GM21717 (cell line): Measurements from ENCODE around the gene OAS2.

Experiments
- ATAC-seq: cut with Tn5 transposase; IDR thresholded peaks from one replicate; pipeline ENCODE4 v1.9.1; 2021; ENCODE audit warnings: mild to moderate bottlenecking, moderate library complexity; ENCODE audit not compliant: unreplicated experiment

OAS2 gene, protein sequence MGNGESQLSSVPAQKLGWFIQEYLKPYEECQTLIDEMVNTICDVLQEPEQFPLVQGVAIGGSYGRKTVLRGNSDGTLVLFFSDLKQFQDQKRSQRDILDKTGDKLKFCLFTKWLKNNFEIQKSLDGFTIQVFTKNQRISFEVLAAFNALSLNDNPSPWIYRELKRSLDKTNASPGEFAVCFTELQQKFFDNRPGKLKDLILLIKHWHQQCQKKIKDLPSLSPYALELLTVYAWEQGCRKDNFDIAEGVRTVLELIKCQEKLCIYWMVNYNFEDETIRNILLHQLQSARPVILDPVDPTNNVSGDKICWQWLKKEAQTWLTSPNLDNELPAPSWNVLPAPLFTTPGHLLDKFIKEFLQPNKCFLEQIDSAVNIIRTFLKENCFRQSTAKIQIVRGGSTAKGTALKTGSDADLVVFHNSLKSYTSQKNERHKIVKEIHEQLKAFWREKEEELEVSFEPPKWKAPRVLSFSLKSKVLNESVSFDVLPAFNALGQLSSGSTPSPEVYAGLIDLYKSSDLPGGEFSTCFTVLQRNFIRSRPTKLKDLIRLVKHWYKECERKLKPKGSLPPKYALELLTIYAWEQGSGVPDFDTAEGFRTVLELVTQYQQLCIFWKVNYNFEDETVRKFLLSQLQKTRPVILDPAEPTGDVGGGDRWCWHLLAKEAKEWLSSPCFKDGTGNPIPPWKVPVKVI

DNA sequence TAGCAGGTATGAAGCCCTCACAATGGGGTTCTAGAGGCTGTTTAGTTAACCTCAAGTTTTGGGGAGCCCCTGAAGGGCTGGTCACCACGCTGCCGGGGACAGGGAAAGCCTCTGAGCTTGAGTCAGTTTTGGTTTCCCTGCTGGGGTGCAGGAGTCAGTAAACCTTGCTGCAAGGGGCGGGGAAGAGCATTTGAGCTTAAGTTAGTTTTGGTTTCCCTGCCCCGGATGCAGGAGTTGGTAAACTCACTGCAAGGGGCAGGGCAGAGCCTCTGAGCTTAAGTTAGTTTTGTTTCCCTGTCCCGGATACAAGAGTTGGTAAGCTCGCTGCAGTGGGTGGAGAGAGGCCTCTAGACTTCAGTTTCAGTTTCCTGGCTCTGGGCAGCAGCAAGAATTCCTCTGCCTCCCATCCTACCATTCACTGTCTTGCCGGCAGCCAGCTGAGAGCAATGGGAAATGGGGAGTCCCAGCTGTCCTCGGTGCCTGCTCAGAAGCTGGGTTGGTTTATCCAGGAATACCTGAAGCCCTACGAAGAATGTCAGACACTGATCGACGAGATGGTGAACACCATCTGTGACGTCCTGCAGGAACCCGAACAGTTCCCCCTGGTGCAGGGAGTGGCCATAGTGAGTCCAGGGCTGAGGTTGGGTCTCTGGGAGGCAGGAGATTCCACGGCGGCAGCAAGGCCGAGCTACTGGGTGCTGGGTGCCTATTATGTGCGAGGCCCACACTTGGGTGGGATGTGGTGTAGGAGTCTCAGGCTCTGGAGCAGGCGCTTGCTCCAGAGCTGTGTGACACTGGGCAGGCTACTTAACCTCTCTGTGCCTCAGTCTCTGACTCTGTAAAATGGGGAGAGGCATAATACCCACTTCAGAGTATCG, at the start of gene OAS2:
OAS2 (plus strand) TSS at position 357 of the 878 bp plus-strand sequence; CDS start at position 447, 90 bp downstream.
- peak; percentile 87 for ATAC-seq

DNA sequence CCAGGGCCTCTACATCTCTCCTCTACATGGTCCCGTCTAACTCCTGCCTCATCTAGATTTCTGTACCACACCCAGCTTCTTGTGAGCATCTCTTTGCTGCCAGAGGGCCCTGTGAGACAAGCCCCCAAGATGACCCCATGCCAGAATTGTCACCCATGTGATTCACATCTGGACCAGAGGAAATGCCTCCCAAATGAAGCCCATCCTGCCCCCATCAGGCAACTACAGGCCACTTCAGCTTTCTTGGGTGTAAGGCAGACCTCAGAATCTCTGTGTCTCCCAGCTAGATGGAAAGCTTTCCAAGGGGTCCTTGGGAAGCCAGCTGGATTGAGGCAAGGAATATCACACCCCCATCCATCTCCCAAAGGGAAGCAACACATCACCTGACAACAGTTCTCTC, 49.3 kb upstream of the OAS2 start:
- no peak for ATAC-seq

DNA sequence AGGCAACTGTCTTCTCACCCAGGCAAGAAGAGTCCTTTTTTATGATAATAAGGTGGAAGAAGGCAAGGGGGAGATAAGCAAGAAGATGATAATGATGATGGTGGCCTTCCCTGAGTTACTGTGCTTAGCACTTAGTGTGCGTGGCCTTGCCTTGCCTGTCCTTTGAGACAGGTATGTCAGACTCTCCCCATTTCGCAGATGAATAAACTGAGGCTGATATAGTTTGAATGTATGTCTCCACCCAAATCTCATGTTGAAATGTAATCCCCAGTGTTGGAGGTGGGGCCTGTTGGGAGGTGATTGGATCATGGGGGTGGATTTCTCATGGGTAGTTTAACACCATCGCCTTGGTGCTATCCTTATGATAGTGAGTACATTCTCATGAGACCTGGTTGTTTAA, 48.6 kb upstream of the OAS2 start:
- ATAC-seq: no peak

DNA sequence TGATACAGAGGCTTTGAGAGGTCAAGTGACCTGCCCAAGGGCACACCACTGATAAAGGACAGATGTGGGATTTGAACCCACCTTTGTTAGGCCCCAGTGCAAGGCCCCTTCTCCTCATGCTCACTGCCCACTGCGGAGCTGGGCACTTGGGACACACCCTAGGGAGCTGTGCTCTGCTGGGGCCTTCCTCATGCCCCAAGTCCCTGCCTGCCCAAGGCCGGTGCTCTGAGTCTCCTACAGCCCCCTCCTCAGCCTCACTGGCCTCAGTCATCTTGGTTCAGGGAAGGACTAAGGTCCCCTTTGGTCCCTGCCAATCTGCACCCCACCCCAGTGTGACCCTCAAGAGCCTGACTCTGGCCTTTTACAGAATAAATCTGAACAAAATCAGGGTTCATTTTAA, 48.0 kb upstream of the OAS2 start:
- no peak for ATAC-seq

DNA sequence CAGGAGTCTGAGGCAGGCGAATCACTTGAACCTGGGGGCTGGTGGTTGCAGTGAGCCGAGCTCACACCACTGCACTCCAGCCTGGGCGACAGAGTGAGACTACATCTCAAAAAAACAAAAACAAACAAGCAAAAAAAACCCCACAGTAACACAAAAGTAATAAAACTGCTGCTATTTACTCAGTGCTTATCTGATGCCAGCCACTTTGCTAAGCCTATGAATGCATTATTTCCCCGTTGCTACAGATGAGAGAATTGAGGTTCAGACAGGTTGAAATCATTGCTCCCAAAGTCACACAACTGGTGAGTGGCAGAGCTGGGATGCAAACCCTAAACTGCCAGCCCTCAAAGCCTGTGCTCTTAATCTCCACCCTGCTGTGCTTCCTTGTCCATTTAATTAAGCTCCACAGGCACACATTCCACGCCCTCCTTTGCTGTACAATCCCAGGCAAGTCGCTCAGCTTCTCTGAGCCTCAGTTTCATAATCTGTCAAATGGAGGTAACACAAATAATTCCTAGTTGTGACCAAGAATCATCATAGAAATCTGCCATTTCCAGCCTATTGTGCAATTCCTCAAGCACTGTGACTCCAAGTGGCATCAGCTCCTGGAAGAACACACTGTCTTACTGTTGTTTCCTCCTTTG, 45.7 kb upstream of the OAS2 start:
- no peak for ATAC-seq

DNA sequence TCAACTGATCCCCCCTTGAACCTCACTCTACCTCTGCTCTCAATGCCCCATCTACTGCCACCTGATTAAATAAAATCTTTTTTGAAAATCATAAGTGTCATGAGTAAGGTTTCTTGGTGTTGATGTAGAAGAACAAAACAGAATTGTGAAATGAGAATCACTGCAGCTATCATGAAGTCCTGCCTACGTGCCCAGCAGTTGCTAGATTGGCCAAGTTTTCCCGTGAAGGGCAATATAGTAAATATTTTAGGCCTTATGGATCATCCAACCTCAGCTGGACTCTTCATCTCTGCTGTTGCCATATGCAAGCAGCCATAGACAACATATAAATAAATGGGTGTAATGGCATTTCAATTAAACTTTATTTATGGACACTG, 45.2 kb upstream of the OAS2 start:
- no peak for ATAC-seq

DNA sequence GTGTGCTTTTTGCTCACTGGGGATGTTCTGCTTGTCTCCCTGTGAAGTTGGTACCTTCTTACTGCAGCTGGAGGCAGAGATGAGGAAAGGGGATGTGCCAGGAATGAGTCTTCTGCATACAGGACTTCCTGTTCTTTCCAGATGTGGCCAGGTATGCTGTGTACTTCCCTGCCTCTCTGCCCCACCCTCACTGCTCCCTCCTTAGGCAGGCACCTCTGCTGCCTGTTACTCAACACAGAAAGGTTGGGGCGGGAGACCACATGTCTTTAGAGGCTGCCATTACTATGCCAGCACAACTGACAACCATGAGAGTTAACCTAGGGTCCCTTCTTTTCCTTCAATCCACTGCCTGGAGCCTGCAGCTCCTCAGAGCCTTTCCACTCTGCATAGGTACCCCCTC, 42.1 kb upstream of the OAS2 start:
- ATAC-seq: no peak

DNA sequence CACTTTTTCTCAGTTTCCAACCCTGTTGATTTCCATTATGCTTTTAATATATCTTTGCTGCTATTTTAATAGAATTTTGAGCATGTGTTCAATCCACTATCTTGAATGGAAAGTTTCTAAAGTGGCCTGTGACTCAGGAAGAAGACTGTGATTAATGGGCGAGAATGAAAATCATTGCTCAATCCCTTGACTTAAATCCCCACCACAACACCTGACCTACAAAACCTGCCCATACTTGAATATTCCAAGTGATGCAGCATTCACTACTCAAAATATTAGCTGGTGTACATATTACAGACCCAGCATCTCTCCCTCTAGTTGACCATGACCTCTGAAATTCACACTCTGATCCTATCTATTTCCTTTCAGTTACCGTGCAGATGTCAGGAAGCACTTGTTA, 41.4 kb upstream of the OAS2 start:
- no peak for ATAC-seq

DNA sequence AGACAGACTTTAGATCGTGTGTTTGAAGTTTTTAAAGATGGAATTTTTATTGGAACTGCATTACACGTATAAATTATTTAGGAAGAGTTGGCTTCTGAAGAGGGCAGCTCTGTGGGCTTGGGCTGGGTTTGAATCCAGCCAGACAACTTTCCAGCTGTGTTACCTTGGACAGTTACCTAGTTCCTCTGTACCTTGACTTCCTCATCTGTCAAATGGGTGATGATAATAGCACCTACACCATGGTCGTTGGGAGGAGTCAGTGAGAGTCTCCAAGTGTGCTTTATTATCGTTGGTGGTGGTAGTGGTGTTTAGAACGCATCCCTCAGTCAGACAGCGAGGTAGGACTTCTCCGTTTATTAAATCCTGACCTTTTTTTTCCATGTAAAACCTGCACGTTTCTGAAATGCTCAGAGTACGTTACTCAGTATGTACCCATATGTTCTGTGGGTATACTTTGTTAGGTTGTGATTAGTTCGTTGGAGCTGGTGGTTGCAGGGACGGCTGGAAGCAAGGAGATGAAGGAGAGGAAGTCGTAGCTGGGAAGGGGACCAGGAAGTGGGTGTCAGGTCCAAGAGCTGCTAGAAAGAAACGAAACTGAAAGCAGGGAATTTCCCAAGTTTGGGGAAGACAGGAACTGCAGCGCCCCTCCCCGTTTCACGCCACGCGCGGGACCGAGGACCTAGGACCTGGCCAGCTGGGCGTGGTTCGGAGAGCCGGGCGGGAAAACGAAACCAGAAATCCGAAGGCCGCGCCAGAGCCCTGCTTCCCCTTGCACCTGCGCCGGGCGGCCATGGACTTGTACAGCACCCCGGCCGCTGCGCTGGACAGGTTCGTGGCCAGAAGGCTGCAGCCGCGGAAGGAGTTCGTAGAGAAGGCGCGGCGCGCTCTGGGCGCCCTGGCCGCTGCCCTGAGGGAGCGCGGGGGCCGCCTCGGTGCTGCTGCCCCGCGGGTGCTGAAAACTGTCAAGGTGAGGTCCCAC, 40.3 kb upstream of the OAS2 start, which contains the start of gene OAS3:
OAS3 (plus strand) TSS at position 734 of the 979 bp plus-strand sequence; CDS start at position 791, 57 bp downstream.
- ATAC-seq: peak; percentile 50

DNA sequence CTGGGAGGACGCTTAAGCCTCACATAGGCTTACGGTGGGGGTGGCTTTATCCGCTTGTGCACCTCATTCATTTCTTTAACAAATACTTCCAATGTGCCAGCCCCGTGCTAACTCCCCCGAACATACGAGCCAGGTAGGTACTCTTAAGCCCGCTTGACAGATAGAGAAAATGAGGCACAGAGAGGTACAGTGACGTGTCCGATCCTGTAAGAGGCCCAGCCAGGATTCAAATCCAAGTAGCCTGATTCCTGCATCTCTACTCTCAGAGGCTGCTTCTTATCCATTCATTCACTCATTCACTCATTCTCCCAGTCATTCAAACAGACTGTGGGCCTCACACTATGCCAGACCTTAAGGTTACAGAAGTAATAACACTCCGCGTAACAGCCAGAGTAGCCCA, 39.6 kb upstream of the OAS2 start:
- no peak for ATAC-seq

DNA sequence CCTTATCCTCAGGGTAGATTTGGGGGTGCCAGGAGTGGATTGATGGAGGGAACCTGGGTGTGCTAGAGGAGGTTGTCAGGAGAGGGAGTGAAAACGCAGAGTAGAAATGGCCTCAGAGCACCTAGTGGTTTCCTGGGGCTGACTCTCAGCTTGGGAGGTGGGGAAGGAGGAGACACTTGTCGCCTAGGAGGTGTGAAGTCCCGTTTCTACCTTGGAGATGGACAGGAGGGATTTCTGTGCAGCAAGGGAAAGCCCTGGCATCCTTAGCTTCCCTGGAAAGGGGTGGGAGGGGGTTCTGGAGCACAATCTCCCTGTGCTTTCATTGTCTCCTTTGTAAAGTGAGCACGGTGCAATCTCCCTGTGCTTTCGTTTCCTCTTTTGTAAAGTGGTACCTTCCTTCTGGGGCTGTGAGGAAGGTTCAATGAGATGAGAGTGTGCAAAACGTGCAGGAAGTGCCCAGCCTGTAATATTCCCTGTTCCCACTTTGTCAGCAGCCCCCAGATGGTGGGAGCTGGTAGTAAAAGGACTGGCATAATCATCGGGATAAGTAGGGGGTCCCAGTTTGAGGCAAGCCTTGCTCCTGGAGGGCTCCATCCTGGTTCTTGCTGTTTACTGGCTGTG, 38.4 kb upstream of the OAS2 start:
- peak; percentile 58 for ATAC-seq

DNA sequence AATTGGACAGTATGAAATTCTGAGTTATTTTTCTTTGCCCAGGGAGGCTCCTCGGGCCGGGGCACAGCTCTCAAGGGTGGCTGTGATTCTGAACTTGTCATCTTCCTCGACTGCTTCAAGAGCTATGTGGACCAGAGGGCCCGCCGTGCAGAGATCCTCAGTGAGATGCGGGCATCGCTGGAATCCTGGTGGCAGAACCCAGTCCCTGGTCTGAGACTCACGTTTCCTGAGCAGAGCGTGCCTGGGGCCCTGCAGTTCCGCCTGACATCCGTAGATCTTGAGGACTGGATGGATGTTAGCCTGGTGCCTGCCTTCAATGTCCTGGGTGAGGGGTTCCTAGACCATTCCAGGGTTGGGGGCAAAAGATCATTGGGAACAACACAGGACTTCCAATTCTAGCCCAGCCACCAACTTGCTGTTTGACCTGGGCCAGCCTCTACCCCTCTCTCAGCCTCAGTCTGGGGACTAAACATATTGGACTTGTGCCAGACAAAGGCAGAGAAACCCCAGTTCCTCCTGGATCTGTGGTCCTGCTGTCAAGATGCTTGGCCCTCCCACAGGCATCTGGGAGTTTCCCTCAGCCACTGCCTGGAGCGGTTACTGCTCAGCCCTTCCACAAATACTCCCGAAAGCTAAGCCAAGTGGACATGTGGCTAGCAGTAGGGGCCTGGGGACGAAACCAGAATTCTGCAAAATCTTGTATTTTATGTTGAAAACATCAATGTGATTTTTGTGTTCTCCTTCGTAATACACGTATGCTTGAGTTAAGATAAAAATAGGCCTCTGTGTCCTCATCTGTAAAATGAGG, 36.6 kb upstream of the OAS2 start:
- ATAC-seq: no peak

DNA sequence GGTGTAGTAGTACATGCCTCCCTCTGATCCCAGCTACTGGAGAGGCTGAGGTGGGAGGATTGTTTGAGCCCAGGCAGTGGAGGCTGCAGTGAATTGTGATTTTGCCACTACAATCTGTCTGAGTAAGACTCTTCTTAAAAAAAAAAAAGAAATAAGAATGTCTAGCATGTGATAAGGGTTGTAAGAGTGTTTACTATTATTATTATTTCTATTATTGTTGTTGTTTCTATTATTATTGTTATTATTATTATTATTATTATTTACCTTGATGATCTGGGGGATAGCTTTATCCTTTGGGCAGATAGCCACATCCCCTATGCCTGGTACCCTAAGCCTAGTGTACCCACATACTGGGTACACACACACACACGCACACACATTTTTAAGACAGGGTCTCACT, 35.7 kb upstream of the OAS2 start:
- ATAC-seq: no peak

DNA sequence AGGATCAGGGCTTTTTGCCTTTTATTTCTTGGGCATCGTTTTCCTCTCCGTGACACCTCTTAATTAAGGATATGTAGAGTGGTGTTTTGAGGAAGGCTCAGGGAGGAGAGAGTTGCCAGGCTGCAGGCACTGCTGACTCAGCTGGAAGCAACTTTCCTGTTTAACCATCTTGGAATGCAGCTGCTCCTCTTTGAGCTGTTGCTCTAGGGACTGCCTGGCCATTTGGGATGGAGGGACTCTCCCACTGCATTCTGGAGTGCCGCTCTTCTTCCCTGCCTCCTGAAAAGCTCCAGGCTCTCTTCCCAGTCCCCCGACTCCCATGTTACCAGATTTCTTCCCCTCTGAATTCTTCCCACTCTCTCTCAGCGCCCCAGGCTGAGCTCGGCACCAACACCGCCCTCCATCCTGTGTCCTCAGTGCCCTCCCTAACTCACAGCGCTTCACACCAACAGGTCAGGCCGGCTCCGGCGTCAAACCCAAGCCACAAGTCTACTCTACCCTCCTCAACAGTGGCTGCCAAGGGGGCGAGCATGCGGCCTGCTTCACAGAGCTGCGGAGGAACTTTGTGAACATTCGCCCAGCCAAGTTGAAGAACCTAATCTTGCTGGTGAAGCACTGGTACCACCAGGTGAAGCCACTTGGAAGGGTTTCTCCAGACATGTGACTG, 34.2 kb upstream of the OAS2 start:
- ATAC-seq: no peak

DNA sequence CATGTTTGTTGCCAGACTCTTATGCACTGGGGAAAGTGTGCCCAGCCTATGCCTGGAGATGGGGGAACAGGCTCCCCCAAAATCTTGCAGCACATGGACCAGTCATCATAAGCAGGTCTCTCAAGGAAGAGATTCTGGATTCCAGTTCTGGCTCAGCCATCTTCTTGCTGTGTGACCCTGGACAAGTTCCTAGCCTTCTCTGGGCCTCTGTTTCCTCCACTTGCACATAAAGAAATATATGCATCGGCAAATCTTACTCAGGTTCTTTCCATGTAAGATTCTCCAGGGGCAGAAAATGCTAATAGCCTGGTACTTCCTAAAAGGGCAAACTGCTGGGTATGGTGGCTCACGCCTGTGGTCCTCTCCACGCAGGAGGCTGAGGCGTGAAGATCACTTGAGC, 32.8 kb upstream of the OAS2 start:
- no peak for ATAC-seq

DNA sequence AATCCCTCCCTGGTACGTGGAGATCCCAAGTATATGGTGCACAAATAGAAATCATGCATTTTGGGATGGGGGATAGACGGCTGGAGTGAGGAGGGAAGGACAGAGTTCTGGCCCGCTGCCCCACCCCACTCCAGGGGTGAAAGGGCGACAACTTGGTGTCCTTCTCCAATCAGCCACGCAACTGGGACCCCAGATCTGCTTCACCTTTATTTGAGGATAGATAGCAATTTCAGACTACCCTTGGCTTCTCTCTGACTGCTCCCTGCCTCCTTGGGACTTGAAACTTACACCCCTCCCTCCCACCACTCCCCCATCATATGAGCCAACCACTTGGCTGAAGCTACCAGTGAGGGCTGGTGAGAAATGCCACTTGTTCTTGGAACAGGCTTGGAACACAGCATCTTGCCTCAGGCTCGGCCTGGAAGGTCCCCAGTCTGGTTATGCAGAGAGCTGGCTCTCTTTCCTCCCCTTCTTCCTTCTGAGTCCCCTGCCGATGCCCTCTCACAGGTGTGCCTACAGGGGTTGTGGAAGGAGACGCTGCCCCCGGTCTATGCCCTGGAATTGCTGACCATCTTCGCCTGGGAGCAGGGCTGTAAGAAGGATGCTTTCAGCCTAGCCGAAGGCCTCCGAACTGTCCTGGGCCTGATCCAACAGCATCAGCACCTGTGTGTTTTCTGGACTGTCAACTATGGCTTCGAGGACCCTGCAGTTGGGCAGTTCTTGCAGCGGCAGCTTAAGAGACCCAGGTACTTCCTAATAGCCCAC, 31.9 kb upstream of the OAS2 start:
- no peak for ATAC-seq

DNA sequence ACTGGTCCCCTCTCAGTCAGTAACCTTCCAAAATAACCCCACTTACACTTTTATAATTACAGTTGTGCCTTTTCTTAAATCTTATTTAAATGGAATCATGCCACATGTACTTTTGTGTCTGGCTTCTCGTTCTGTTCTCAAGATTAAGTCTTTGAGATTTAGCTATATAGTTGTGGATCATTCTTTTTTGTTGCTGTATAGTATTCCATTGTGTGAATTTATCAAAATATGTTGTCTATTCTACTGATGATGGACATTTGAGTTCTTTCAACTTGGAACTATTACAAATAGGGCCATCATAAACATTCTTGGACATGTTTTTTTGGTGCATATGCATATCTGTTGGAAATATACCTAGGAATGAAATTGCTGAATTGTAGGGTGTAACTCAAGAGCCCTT, 31.0 kb upstream of the OAS2 start:
- ATAC-seq: no peak
